ENCODE measurements around the gene CD300LD.
"Not testable (repeated sequence)": the region's sequence is repeated elsewhere in the genome, so short reads cannot be mapped to it uniquely, and the experiment has no call there.

Gene CD300LD

GRCh38 chr17:74578979-74579378 is 13.1 kb downstream of the CD300LD start:
- TF ChIP-seq CTCF (IDR thresholded peaks at IDR 0.05; ENCODE audit: low read depth, low read length): no peak
- no peak overlapping the region for H3K27ac ChIP-seq
- DNase-seq: no peak
- peaks cover 97% of the 10 kb centered on the region for H3K27me3 ChIP-seq (ENCODE audit: insufficient read depth, low read depth, severe bottlenecking)
- no peaks in the 10 kb centered on the region for H3K36me3 ChIP-seq
- H3K9me3 ChIP-seq (ENCODE audit: severe bottlenecking): peaks cover 28% of the 10 kb centered on the region
- H3K4me3 ChIP-seq (ENCODE audit: low read depth, low read length): no peak overlapping the region

GRCh38 chr17:74574489-74575142 is 17.5 kb downstream of the CD300LD start:
- no peak for DNase-seq
- no peak for TF ChIP-seq CTCF (IDR thresholded peaks at IDR 0.05; ENCODE audit: low read depth, low read length)
- Histone ChIP-seq H3K27me3 (ENCODE audit: insufficient read depth, low read depth, severe bottlenecking) (peaks cover 96% of the 10 kb centered on the region), H3K36me3 (no peaks in the 10 kb centered on the region), H3K4me3 (ENCODE audit: low read depth, low read length) (no peak overlapping the region), H3K27ac (no peak overlapping the region), H3K9me3 (ENCODE audit: severe bottlenecking) (peaks cover 30% of the 10 kb centered on the region)

GRCh38 chr17:74573635-74574034 is 18.4 kb downstream of the CD300LD start:
- not testable (repeated sequence) for H3K4me3 ChIP-seq (ENCODE audit: low read depth, low read length); DNase-seq; H3K36me3 ChIP-seq; H3K27ac ChIP-seq
- Histone ChIP-seq H3K9me3 (ENCODE audit: severe bottlenecking) (peaks cover 30% of the 10 kb centered on the region), H3K27me3 (ENCODE audit: insufficient read depth, low read depth, severe bottlenecking) (peaks cover 96% of the 10 kb centered on the region)

GRCh38 chr17:74573169-74573568 is 18.9 kb downstream of the CD300LD start:
- Histone ChIP-seq H3K4me3 (ENCODE audit: low read depth, low read length) (no peak overlapping the region), H3K27ac (no peak overlapping the region), H3K9me3 (ENCODE audit: severe bottlenecking) (peaks cover 26% of the 10 kb centered on the region), H3K27me3 (ENCODE audit: insufficient read depth, low read depth, severe bottlenecking) (peaks cover 96% of the 10 kb centered on the region), H3K36me3 (no peaks in the 10 kb centered on the region)
- TF ChIP-seq CTCF (IDR thresholded peaks at IDR 0.05; ENCODE audit: low read depth, low read length): peak; percentile 33; the same call in 1 of the 2 replicates
- no peak for DNase-seq

- Histone ChIP-seq H3K9me3 (ENCODE audit: severe bottlenecking) (peaks cover 14% of the 10 kb centered on the region), H3K27ac (no peak overlapping the region), H3K27me3 (ENCODE audit: insufficient read depth, low read depth, severe bottlenecking) (peaks cover 94% of the 10 kb centered on the region), H3K36me3 (no peaks in the 10 kb centered on the region), H3K4me3 (ENCODE audit: low read depth, low read length) (no peak overlapping the region)
- TF ChIP-seq CTCF (IDR thresholded peaks at IDR 0.05; ENCODE audit: low read depth, low read length): no peak
- DNase-seq: no peak
Observed at GRCh38 chr17:74571621-74572270, 20.3 kb downstream of the CD300LD start.

- Histone ChIP-seq H3K27ac (no peak overlapping the region), H3K9me3 (ENCODE audit: severe bottlenecking) (peaks cover 13% of the 10 kb centered on the region), H3K36me3 (no peaks in the 10 kb centered on the region), H3K27me3 (ENCODE audit: insufficient read depth, low read depth, severe bottlenecking) (peaks cover 91% of the 10 kb centered on the region), H3K4me3 (ENCODE audit: low read depth, low read length) (no peak overlapping the region)
- peak; percentile 40 for DNase-seq
- no peak for TF ChIP-seq CTCF (IDR thresholded peaks at IDR 0.05; ENCODE audit: low read depth, low read length)
Observed at GRCh38 chr17:74569020-74570003, 22.8 kb downstream of the CD300LD start.

All from WERI-Rb-1 (cell line).